Activated CD8-positive, alpha-beta T cell treated with anti-CD3 and anti-CD28 coated beads, Interleukin-2, amount 10 ng/mL, durations not matched to agents 7 days and 5 days (primary cell): ENCODE results near the gene ARF4. TPM values are rescaled to one million over a fixed set of nuclear protein-coding genes. Genes with fewer than 3 reads are reported as not detected.

Source experiments
- ATAC-seq: fragments of 150-1000 bp; cut with Tn5 transposase; one replicate; pipeline ENCODE4 v1.10.0; 2021; ENCODE audit warnings: moderate library complexity
- CTCF ChIA-PET: fragments of 350-600 bp; sonication (Branson Sonifier 250); formaldehyde crosslinking; loops from one replicate; lab custom pipeline; 2021; ENCODE audit warnings: antibody characterized with exemption; lab: Charles Lee
- POLR2A ChIA-PET: fragments of 350-600 bp; sonication (Branson Sonifier 250); formaldehyde crosslinking; loops from one replicate; lab custom pipeline; 2021; ENCODE audit warnings: antibody characterized with exemption; lab: Charles Lee
- DNase-seq: peaks from one replicate; pipeline ENCODE4 v3.0.0-alpha.2; 2020
- H3K27ac Mint-ChIP-seq: one replicate; pipeline ENCODE4 v1.8.0; 2021; ENCODE audit warnings: mild to moderate bottlenecking, mixed read lengths
- H3K27me3 Mint-ChIP-seq: one replicate; pipeline ENCODE4 v1.8.0; 2021; ENCODE audit warnings: low read depth, mixed read lengths
- H3K36me3 Mint-ChIP-seq: one replicate; pipeline ENCODE4 v1.8.0; 2021; ENCODE audit warnings: low read depth, mixed read lengths
- H3K4me1 Mint-ChIP-seq: one replicate; pipeline ENCODE4 v1.8.0; 2021; ENCODE audit warnings: low read depth, mixed read lengths
- H3K4me3 Mint-ChIP-seq: one replicate; pipeline ENCODE4 v1.8.0; 2021; ENCODE audit warnings: mild to moderate bottlenecking, mixed read lengths
- H3K9me3 Mint-ChIP-seq: one replicate; pipeline ENCODE4 v1.8.0; 2022; ENCODE audit warnings: mixed read lengths; ENCODE audit not compliant: insufficient read depth
- total RNA-seq, 2 experiments: library from RNA; stranded (reverse); gene quantifications; one replicate each; pipeline ENCODE4 v1.2.3, GENCODE V29; 2021

Gene ARF4
- total RNA-seq, 2 experiments from 2014 or later = 51.0 to 52.9 TPM

DNA sequence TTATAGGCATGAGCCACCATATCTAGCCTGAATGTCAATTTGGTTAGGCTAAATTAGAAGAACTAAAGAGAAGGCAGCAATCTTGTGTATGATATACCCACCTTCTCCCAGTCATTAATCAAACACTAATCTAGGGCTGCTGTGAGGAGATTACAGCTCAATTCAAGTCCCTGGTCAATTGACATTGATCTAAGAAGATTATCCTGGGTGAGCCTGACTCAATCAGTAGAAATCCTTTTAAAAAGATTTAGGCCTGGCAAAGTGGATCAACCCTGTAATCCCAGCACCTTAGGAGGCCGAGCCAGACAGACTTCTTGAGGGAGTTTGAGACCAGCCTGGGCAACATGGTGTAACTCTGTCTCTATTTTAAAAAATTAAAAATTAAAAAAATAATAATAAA lies 50.5 kb downstream of the ARF4 start:
- Mint-ChIP-seq H3K27ac (no peak overlapping the region), H3K4me3 (no peak overlapping the region), H3K4me1 (peaks cover 9% of the 10 kb centered on the region), H3K36me3 (no peaks in the 10 kb centered on the region), H3K27me3 (no peaks in the 10 kb centered on the region), H3K9me3 (no peaks in the 10 kb centered on the region)
- ATAC-seq (no peak), DNase-seq (no peak)
- POLR2A ChIA-PET = interaction anchor here (1.3 kb wide), 1 partner anchor 9 kb away, joined by 4 read pairs; the partner anchor contains the start of gene PDE12
- CTCF ChIA-PET = no interaction called here

- Mint-ChIP-seq H3K9me3 (no peaks in the 10 kb centered on the region), H3K4me1 (peaks cover 9% of the 10 kb centered on the region), H3K4me3 (no peak overlapping the region), H3K27me3 (no peaks in the 10 kb centered on the region), H3K36me3 (no peaks in the 10 kb centered on the region), H3K27ac (no peak overlapping the region)
- ChIA-PET POLR2A (interaction anchor here (1.3 kb wide), 1 partner anchor 10 kb away, joined by 4 read pairs; the partner anchor contains the start of gene PDE12), CTCF (no interaction called here)
- DNase-seq (no peak), ATAC-seq (no peak)
These were observed 51.4 kb downstream of the ARF4 start for GRCh38 chr3:57545636-57546268.

DNA sequence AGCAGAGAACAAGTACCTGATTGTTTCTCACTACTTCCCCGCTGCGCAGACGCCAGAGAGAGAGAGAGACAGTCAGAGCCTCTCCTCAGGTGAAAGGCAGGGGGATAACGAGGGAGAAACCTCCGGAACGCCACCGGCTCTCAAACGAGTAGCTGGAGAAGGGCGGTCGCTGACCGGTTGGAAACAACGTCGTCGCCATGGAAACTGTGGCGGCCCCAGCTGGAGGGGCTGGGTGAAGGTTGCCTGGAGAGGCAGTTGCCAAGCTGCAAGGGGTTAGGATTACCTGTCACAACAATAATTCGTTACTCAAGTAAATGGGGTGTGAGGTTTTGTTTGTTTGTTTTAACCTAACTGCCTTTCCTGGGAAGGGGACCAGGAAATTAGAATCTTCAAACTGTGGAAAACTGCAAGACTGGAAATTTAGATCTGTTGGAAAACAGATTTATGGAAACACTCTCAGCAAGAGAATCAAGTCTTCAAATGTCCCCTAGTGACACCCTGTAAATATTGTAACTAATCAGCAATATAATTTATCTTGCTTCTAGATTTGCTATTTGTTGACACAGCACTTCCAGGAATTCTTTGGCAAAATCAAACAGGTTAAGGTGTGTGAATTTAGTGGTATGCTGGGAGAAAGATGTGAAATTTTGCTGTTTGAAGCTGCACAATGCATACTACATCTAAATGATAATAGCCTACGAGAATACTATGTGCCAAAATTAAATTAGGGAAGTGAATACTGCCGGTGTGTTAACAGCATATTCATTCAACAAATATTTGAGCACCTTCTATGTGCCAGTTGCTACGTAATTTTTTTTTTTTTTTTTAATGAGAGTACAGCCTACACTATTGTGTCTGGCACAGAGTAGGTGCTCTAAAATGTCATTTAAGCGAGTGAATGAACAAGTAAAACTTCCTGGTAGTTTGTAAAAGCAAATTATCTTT lies 52.7 kb downstream of the ARF4 start, which contains the start of gene DNAH12:
Gene DNAH12, minus strand, starts transcription at position 164 of the 945 bp plus-strand sequence. CDS start 1,474 bp downstream, outside the sequence.
- Mint-ChIP-seq H3K9me3 (no peaks in the 10 kb centered on the region), H3K27me3 (no peaks in the 10 kb centered on the region), H3K36me3 (no peaks in the 10 kb centered on the region), H3K4me3 (no peak within 1 kb of the TSS), H3K4me1 (peaks cover 9% of the 10 kb centered on the region), H3K27ac (no peak within 1 kb of the TSS)
- peak; percentile 73 for ATAC-seq
- DNase-seq = peak; percentile 34
- POLR2A ChIA-PET = no interaction called here
- CTCF ChIA-PET = no interaction called here

DNA sequence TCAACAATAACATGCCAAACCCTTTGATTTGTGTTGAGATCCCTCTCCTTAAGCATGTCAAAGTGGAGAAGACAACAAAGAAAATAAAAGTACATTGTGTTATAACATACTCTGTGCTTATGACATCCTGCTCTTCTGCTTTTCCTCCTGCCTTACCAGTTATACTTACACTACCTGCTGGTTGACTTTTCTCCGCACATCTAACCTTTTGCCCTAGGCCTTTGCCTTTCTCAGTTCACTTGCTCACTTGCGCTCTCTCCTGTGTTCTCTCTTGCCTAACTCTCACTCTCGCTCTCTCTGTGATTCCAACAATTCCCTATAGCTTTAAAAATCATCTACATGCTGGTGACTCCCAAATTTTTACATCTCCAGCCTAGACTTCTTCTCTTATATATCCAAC lies 58.7 kb downstream of the ARF4 start:
- no peak for ATAC-seq
- no peaks in the 10 kb centered on the region for H3K36me3 Mint-ChIP-seq

GRCh38 chr3:57530071-57530608 lies 67.0 kb downstream of the ARF4 start:
- Mint-ChIP-seq H3K27ac (no peak overlapping the region), H3K4me3 (no peak overlapping the region), H3K4me1 (no peaks in the 10 kb centered on the region), H3K27me3 (peaks cover 16% of the 10 kb centered on the region), H3K9me3 (no peaks in the 10 kb centered on the region), H3K36me3 (no peaks in the 10 kb centered on the region)
- DNase-seq = no peak
- ChIA-PET POLR2A (no interaction called here), CTCF (interaction anchor here (1.3 kb wide), 1 partner anchor 8 kb away, joined by 3 read pairs; no protein-coding TSS in a partner anchor)
- ATAC-seq = no peak

More for the DNA sequence above, 58.7 kb downstream of the ARF4 start:
- CTCF ChIA-PET = interaction anchor here (1.3 kb wide), 1 partner anchor 9 kb away, joined by 3 read pairs; no protein-coding TSS in a partner anchor
- H3K9me3 Mint-ChIP-seq = no peaks in the 10 kb centered on the region
- no peak for DNase-seq
- H3K4me3 Mint-ChIP-seq = no peak overlapping the region
- POLR2A ChIA-PET = no interaction called here
- no peak overlapping the region for H3K27ac Mint-ChIP-seq
- no peaks in the 10 kb centered on the region for H3K4me1 Mint-ChIP-seq
- peaks cover 4% of the 10 kb centered on the region for H3K27me3 Mint-ChIP-seq

Other genes with a start within 250 kb of the ARF4 start
- gene DNAH12, start 53.0 kb downstream of the ARF4 start, total RNA-seq = under 1 TPM in 1 of 2 experiments, not detected in 1; 0.05 TPM
- 10 to 100 TPM; 27.8 to 31.2 TPM for gene PDE12, start 41.1 kb downstream of the ARF4 start, total RNA-seq
- 10 to 100 TPM; 22.8 to 23.9 TPM for gene DENND6A, start 95.7 kb upstream of the ARF4 start, total RNA-seq
- 10 to 100 TPM; 63.0 to 65.1 TPM for gene SLMAP, start 159.0 kb upstream of the ARF4 start, total RNA-seq